NB4 (cell line): ENCODE data around the gene ADAM17.

Experiments
- MYC ChIP-seq: IDR thresholded peaks from 2 replicates; pipeline ENCODE4 v1.6.1; 2011; ENCODE audit warnings: low read depth, low read length
- POLR2A ChIP-seq: IDR thresholded peaks from 2 replicates; pipeline ENCODE4 v1.6.1; 2011; ENCODE audit warnings: mild to moderate bottlenecking; ENCODE audit not compliant: insufficient read length; ENCODE audit errors: extremely low read depth
- TF ChIP-seq, protein P1 (sequence below): IDR thresholded peaks from one replicate; pipeline ENCODE4 v1.5.1; 2012; ENCODE audit warnings: low read depth, low read length
- TF ChIP-seq, protein P2 (sequence below): IDR thresholded peaks from 2 replicates; pipeline ENCODE4 v1.6.1; 2011; ENCODE audit warnings: low read depth, low read length

- TF ChIP-seq, protein P1, sequence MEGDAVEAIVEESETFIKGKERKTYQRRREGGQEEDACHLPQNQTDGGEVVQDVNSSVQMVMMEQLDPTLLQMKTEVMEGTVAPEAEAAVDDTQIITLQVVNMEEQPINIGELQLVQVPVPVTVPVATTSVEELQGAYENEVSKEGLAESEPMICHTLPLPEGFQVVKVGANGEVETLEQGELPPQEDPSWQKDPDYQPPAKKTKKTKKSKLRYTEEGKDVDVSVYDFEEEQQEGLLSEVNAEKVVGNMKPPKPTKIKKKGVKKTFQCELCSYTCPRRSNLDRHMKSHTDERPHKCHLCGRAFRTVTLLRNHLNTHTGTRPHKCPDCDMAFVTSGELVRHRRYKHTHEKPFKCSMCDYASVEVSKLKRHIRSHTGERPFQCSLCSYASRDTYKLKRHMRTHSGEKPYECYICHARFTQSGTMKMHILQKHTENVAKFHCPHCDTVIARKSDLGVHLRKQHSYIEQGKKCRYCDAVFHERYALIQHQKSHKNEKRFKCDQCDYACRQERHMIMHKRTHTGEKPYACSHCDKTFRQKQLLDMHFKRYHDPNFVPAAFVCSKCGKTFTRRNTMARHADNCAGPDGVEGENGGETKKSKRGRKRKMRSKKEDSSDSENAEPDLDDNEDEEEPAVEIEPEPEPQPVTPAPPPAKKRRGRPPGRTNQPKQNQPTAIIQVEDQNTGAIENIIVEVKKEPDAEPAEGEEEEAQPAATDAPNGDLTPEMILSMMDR = no peak
- TF ChIP-seq POLR2A (no peak), MYC (no peak)
- TF ChIP-seq, protein P2, sequence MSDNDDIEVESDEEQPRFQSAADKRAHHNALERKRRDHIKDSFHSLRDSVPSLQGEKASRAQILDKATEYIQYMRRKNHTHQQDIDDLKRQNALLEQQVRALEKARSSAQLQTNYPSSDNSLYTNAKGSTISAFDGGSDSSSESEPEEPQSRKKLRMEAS = no peak
Measured at GRCh38 chr2:9472511-9472910, 83.1 kb downstream of the ADAM17 start.
